HEK293T (cell line): ENCODE measurements around the gene CDH6.

Source experiments
- BHLHE40 ChIP-seq: fragments of 450-650 bp; IDR thresholded peaks from 2 replicates; pipeline ENCODE4 v1.6.1; 2016; ENCODE audit warnings: mild to moderate bottlenecking, moderate library complexity, borderline replicate concordance
- FOXA1 ChIP-seq: fragments of 450-650 bp; IDR thresholded peaks from 2 replicates; pipeline ENCODE4 v1.6.1; 2016; ENCODE audit warnings: mild to moderate bottlenecking
- LEF1 ChIP-seq: fragments of 450-650 bp; IDR thresholded peaks from 2 replicates; pipeline ENCODE4 v1.6.1; 2017; ENCODE audit warnings: mild to moderate bottlenecking, borderline replicate concordance
- SP1 ChIP-seq: fragments of 450-650 bp; IDR thresholded peaks from 2 replicates; pipeline ENCODE4 v1.6.1; 2017
- SUZ12 ChIP-seq: fragments of 450-650 bp; IDR thresholded peaks from 2 replicates; pipeline ENCODE4 v1.6.1; 2016; ENCODE audit warnings: mild to moderate bottlenecking
- ZNF384 ChIP-seq: fragments of 450-650 bp; IDR thresholded peaks from 2 replicates; pipeline ENCODE4 v1.6.1; 2016

DNA sequence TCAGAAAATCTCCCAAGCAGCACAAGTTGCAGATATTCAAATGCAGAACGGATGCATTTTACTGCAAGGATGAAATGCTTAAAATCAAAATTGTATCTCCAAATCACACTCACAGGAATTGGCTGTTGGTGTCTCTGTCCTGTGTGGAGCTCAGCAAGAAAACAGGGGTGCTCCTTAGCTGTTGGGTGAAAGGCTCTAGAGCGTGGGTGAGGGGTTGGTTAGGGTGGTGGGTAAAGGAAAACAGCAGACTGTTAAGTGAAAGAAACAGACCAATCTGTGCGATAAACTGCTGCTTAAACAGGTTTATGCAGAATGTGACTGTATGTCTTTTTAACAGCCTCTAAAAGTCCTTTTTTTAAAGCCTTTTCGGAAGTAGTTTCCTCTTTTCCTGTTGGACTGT is 19.8 kb downstream of the CDH6 start:
- TF ChIP-seq SUZ12 (no peak), LEF1 (no peak), FOXA1 (no peak), ZNF384 (no peak), BHLHE40 (no peak), SP1 (no peak)
